B cell (primary cell): Measurements from ENCODE around the gene SLC43A3. TPM values are rescaled to one million over a fixed set of nuclear protein-coding genes. Genes with fewer than 3 reads are reported as not detected.

ENCODE experiments used
- ATAC-seq: fragments of 200-7000 bp; cut with Tn5 transposase; one replicate; pipeline ENCODE4 v1.10.0; 2021; ENCODE audit warnings: low read depth, mild to moderate bottlenecking, moderate number of reproducible peaks, moderate library complexity
- CTCF ChIA-PET: fragments of 350-600 bp; sonication (Branson Sonifier 250); formaldehyde crosslinking; loops from one replicate; lab custom pipeline; 2021; ENCODE audit warnings: antibody characterized with exemption, inconsistent platforms; lab: Charles Lee
- POLR2A ChIA-PET: fragments of 350-600 bp; sonication (Branson Sonifier 250); formaldehyde crosslinking; loops from one replicate; lab custom pipeline; 2021; ENCODE audit warnings: antibody characterized with exemption; lab: Charles Lee
- DNase-seq: peaks from one replicate; pipeline ENCODE4 v3.0.0; 2013
- H2AFZ ChIP-seq: 2 replicates; pipeline ENCODE4 v1.6.1; 2012; ENCODE audit warnings: mild to moderate bottlenecking, low read depth, low read length; ENCODE audit not compliant: insufficient read depth, poor library complexity, severe bottlenecking
- H3K27ac ChIP-seq, 2 donors: 1 replicate in 1 of 2; 2 replicates in 1 of 2; pipeline ENCODE4 v1.5.1; 2012 to 2013; ENCODE audit warnings: low read length in 2 of 2, mild to moderate bottlenecking in 2 of 2, moderate library complexity in 1 of 2
- H3K27me3 ChIP-seq, 4 experiments: fragments of 200-600 bp in 1 of 4; sonication (generic) in 1 of 4; replicated peaks in 1 of 4; 1 replicate in 2 of 4; 2 replicates in 2 of 4; pipeline versions ENCODE4 v1.6.1 to v1.7.0; 2013 to 2016; ENCODE audit warnings: low read length in 3 of 4, mild to moderate bottlenecking in 2 of 4, mixed read lengths in 1 of 4, moderate library complexity in 1 of 4; ENCODE audit not compliant: insufficient read depth in 4 of 4, control insufficient read depth in 3 of 4; ENCODE audit errors: control extremely low read depth in 1 of 4
- H3K36me3 ChIP-seq, 2 experiments: replicated peaks in 1 of 2; 1 replicate in 1 of 2; 2 replicates in 1 of 2; pipeline versions ENCODE4 v1.6.1 to v1.7.1; 2013; ENCODE audit warnings: low read length in 1 of 2; ENCODE audit not compliant: insufficient read depth in 2 of 2, control insufficient read depth in 1 of 2; ENCODE audit errors: control extremely low read depth in 1 of 2, extremely low read depth in 1 of 2
- H3K4me1 ChIP-seq, 2 donors: fragments of 200-600 bp in 1 of 2; sonication (generic) in 1 of 2; 1 replicate in 1 of 2; 2 replicates in 1 of 2; pipeline versions ENCODE4 v1.5.1 to v1.6.1; 2013 to 2017; ENCODE audit warnings: low read length in 2 of 2; ENCODE audit not compliant: control insufficient read depth in 2 of 2, insufficient read depth in 2 of 2
- H3K4me2 ChIP-seq: replicated peaks from 2 replicates; pipeline ENCODE3; 2012; ENCODE audit warnings: mild to moderate bottlenecking, low read depth, low read length; ENCODE audit not compliant: poor library complexity, severe bottlenecking
- H3K4me3 ChIP-seq, 5 experiments: fragments of 200-600 bp in 1 of 5; sonication (generic) in 1 of 5; 1 replicate in 3 of 5; 2 replicates in 2 of 5; pipeline versions ENCODE4 v1.5.1 to v1.7.0; 2011 to 2016; ENCODE audit warnings: low read length in 4 of 5, mild to moderate bottlenecking in 4 of 5, low read depth in 2 of 5, control low read depth in 1 of 5, moderate library complexity in 1 of 5; ENCODE audit not compliant: insufficient read depth in 1 of 5; ENCODE audit errors: control extremely low read depth in 1 of 5, extremely low read depth in 1 of 5
- H3K79me2 ChIP-seq: fragments of 200-600 bp; sonication (generic); one replicate; pipeline ENCODE4 v1.6.0; 2016; ENCODE audit warnings: low read length; ENCODE audit not compliant: control insufficient read depth, insufficient read depth
- H3K9ac ChIP-seq: fragments of 200-600 bp; sonication (generic); 2 replicates; pipeline ENCODE4 v1.6.1; 2017; ENCODE audit warnings: mild to moderate bottlenecking, low read length, moderate library complexity
- H3K9me3 ChIP-seq, 3 donors: one replicate each; pipeline versions ENCODE4 v1.6.1 to v1.7.1; 2013; ENCODE audit warnings: low read length in 2 of 3; ENCODE audit not compliant: control insufficient read depth in 2 of 3, insufficient read depth in 1 of 3; ENCODE audit errors: control extremely low read depth in 1 of 3
- H4K20me1 ChIP-seq: 2 replicates; pipeline ENCODE4 v1.6.0; 2012; ENCODE audit warnings: mild to moderate bottlenecking, low read length; ENCODE audit not compliant: insufficient read depth, control insufficient read depth, poor library complexity, severe bottlenecking
- H3K27ac Mint-ChIP-seq: one replicate; pipeline ENCODE4 v1.8.0; 2021; ENCODE audit warnings: mixed read lengths
- H3K27me3 Mint-ChIP-seq: one replicate; pipeline ENCODE4 v1.8.0; 2021; ENCODE audit warnings: mixed read lengths
- H3K4me1 Mint-ChIP-seq: one replicate; pipeline ENCODE4 v1.8.0; 2021; ENCODE audit warnings: mixed read lengths
- H3K4me3 Mint-ChIP-seq: one replicate; pipeline ENCODE4 v1.8.0; 2021; ENCODE audit warnings: mixed read lengths
- H3K9me3 Mint-ChIP-seq: one replicate; pipeline ENCODE4 v1.8.0; 2022; ENCODE audit warnings: mixed read lengths; ENCODE audit not compliant: insufficient read depth
- CTCF ChIP-seq: fragments of 200-600 bp; IDR thresholded peaks from one replicate; pipeline ENCODE4 v1.8.0; 2022; ENCODE audit warnings: antibody characterized with exemption, mild to moderate bottlenecking
- EZH2 ChIP-seq: IDR thresholded peaks from 2 replicates; pipeline ENCODE4 v1.6.1; 2012; ENCODE audit warnings: borderline replicate concordance, low read depth, mild to moderate bottlenecking, moderate library complexity, low read length; ENCODE audit not compliant: insufficient read depth, poor library complexity, severe bottlenecking
- WGBS: methylation state at CpG from one replicate; pipeline ENCODE4 v1.1.5; 2013; ENCODE audit warnings: missing lambda C conversion rate; ENCODE audit not compliant: insufficient coverage; 5-methylcytosine and 5-hydroxymethylcytosine counted together
- intact Hi-C: fragments of 100-400 bp; cut with micrococcal nuclease; formaldehyde crosslinking; loops from one replicate; pipeline ENCODE4 v1.10.0; 2022
- polyA plus RNA-seq: library from polyadenylated mRNA; depleted of rRNA; stranded (reverse); fragments of >200 nt; gene quantifications from 2 replicates; pipeline ENCODE4 v1.2.3, GENCODE V29; 2012
- total RNA-seq, 2 donors: library from RNA; stranded (reverse); fragments of 120-200 nt in 1 of 2; gene quantifications; 1 replicate in 1 of 2; 2 replicates in 1 of 2; pipeline versions ENCODE4 v1.2.3 to v1.2.4, GENCODE V29; 2013 to 2022

Gene SLC43A3
- total and polyA plus RNA-seq, 2 donors (not counting 1 experiment from before 2014, with no cell fraction given) = 7.6 to 20.9 TPM

GRCh38 chr11:57408771-57409170, 18.1 kb downstream of the SLC43A3 start:
- intact Hi-C loops = no loop called here
- peaks cover 8% of the 10 kb centered on the region for H3K4me1 Mint-ChIP-seq
- no peak overlapping the region for H2AFZ ChIP-seq
- H3K4me3 Mint-ChIP-seq = no peak overlapping the region
- H3K4me3 ChIP-seq = no peak overlapping the region
- CTCF ChIA-PET = no interaction called here
- ATAC-seq (no peak), DNase-seq (no peak)
- H3K27ac ChIP-seq = no peak overlapping the region
- no peaks in the 10 kb centered on the region for H3K27me3 Mint-ChIP-seq
- peaks cover 2 to 12% of the 10 kb centered on the region in 2 experiments for H3K36me3 ChIP-seq
- H3K4me1 ChIP-seq = no peaks in the 10 kb centered on the region
- no peaks in the 10 kb centered on the region for H3K9me3 Mint-ChIP-seq
- no peaks in the 10 kb centered on the region for H4K20me1 ChIP-seq
- peaks cover 0 to under 1% (median 0%) of the 10 kb centered on the region in 3 donors for H3K9me3 ChIP-seq
- no peak overlapping the region for H3K4me2 ChIP-seq
- no peak overlapping the region for H3K9ac ChIP-seq
- no peaks in the 10 kb centered on the region for H3K27me3 ChIP-seq
- TF ChIP-seq CTCF (no peak), EZH2 (no peak)
- POLR2A ChIA-PET = no interaction called here
- H3K27ac Mint-ChIP-seq = no peak overlapping the region
- 23% methylated on average over 2 of the region's 2 CpGs for WGBS
- H3K79me2 ChIP-seq = no peaks in the 10 kb centered on the region

GRCh38 chr11:57407941-57408475, 18.9 kb downstream of the SLC43A3 start:
- no peak overlapping the region for H3K9ac ChIP-seq
- H3K79me2 ChIP-seq = no peaks in the 10 kb centered on the region
- H2AFZ ChIP-seq = no peak overlapping the region
- no peak overlapping the region for H3K4me3 ChIP-seq
- no peak overlapping the region for H3K4me2 ChIP-seq
- intact Hi-C loops = no loop called here
- ChIA-PET POLR2A (no interaction called here), CTCF (no interaction called here)
- Mint-ChIP-seq H3K27me3 (no peaks in the 10 kb centered on the region), H3K4me1 (peaks cover 11% of the 10 kb centered on the region), H3K9me3 (no peaks in the 10 kb centered on the region), H3K4me3 (no peak overlapping the region), H3K27ac (no peak overlapping the region)
- peaks cover 0 to 3% (median 0%) of the 10 kb centered on the region in 3 donors for H3K9me3 ChIP-seq
- DNase-seq (no peak), ATAC-seq (no peak)
- WGBS = 90% methylated on average over 4 of the region's 8 CpGs
- no peak overlapping the region for H3K27ac ChIP-seq
- H3K36me3 ChIP-seq = peaks cover 2 to 8% of the 10 kb centered on the region in 2 experiments
- TF ChIP-seq EZH2 (no peak), CTCF (no peak)
- no peaks in the 10 kb centered on the region for H3K27me3 ChIP-seq
- H4K20me1 ChIP-seq = no peaks in the 10 kb centered on the region
- no peaks in the 10 kb centered on the region for H3K4me1 ChIP-seq
